ENCODE data around the gene ASTL.
"Not testable (repeated sequence)": the region's sequence is repeated elsewhere in the genome, so short reads cannot be mapped to it uniquely, and the experiment has no call there.

The ASTL gene

GRCh38 chr2:96146153-96146880 lies 8.0 kb upstream of the ASTL start:
- DNase-seq, result no peak

- no peak for DNase-seq
Observed at GRCh38 chr2:96145848-96146152, 7.5 kb upstream of the ASTL start.

- peak; percentile 62 for DNase-seq
Observed at GRCh38 chr2:96145036-96145847, 6.9 kb upstream of the ASTL start, which contains the start of gene DUSP2. DUSP2 (minus strand) TSS chr2:96145440; CDS start chr2:96145354, 86 bp downstream.

- DNase-seq, result no peak
Observed at GRCh38 chr2:96144481-96145035, 6.3 kb upstream of the ASTL start.

GRCh38 chr2:96143848-96144480 lies 5.7 kb upstream of the ASTL start:
- DNase-seq, result no peak

GRCh38 chr2:96143231-96143847 lies 5.0 kb upstream of the ASTL start:
- no peak for DNase-seq

GRCh38 chr2:96142217-96143113 lies 4.2 kb upstream of the ASTL start:
- DNase-seq, result no peak

- DNase-seq, result not testable (repeated sequence)
Observed at GRCh38 chr2:96141624-96141967, 3.3 kb upstream of the ASTL start.

- DNase-seq, result no peak
Observed at GRCh38 chr2:96140941-96141623, 2.8 kb upstream of the ASTL start.

GRCh38 chr2:96139181-96139758 lies 968 bp upstream of the ASTL start:
- no peak for DNase-seq

GRCh38 chr2:96137321-96138178 lies 752 bp downstream of the ASTL start:
- DNase-seq, result no peak

GRCh38 chr2:96136129-96136720 lies 2.1 kb downstream of the ASTL start:
- DNase-seq, result no peak

GRCh38 chr2:96135621-96136020 lies 2.7 kb downstream of the ASTL start:
- no peak for DNase-seq

GRCh38 chr2:96135171-96135570 lies 3.1 kb downstream of the ASTL start:
- DNase-seq, result no peak

- DNase-seq, result no peak
Observed at GRCh38 chr2:96134421-96134820, 3.9 kb downstream of the ASTL start.

- DNase-seq, result no peak
Observed at GRCh38 chr2:96131813-96132745, 6.2 kb downstream of the ASTL start.

- DNase-seq, result no peak
Observed at GRCh38 chr2:96131152-96131812, 7.0 kb downstream of the ASTL start.

GRCh38 chr2:96130483-96130882 lies 7.8 kb downstream of the ASTL start:
- DNase-seq, result no peak
